GM18519 (cell line): ENCODE results near the gene ACER3.
"Not testable (repeated sequence)": the region's sequence is repeated elsewhere in the genome, so short reads cannot be mapped to it uniquely, and the experiment has no call there.

Experiments
- ATAC-seq: cut with Tn5 transposase; IDR thresholded peaks from one replicate; pipeline ENCODE4 v1.9.1; 2021; ENCODE audit warnings: mild to moderate bottlenecking, moderate library complexity; ENCODE audit not compliant: unreplicated experiment, low FRiP score

ACER3 gene

DNA sequence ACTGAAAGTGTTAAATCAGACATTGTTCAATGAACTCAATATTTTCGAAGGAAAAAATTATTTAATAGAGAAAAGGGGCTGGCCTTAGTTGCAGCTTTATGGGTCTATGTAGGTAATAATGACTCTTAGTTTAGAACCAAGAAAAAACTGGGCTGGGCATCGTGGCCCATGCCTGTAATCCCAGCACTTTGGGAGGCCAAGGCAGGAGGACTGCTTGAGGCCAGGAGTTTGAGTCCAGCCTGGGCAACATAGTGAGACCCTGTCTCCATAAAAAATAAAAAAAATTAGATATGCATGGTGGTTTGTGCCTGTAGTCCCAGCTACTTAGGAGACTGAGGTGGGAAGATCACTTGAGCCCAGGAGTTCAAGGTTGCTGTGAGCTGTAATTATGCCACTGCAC, 2.1 kb downstream of the ACER3 start:
- not testable (repeated sequence) for ATAC-seq

DNA sequence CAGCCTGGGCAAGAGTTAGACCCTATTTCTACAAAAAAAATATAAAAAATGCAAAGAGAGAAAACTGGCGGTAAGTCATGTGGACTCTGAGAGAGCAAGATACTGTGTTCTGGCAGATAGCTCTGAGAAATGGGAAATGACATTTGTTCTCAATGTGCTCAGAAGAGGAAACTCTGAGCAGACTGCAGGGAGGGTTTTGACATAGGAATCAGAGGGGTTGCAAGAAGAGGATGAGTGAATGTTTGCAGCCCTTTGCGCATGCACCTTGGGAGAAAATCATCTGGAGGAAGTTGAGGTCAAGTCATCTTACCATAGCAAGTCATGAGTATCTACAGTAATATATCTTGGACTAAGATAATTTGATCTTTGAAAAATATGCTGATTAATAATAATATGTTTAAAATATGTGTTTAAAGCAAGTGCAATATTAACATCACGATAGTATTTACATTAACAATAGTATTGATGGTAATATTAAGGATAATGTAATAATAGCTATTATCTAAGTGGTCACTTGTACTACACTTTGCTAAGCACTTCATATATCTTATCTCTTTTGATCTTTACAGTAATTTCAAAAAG, 2.6 kb downstream of the ACER3 start:
- ATAC-seq = no peak

DNA sequence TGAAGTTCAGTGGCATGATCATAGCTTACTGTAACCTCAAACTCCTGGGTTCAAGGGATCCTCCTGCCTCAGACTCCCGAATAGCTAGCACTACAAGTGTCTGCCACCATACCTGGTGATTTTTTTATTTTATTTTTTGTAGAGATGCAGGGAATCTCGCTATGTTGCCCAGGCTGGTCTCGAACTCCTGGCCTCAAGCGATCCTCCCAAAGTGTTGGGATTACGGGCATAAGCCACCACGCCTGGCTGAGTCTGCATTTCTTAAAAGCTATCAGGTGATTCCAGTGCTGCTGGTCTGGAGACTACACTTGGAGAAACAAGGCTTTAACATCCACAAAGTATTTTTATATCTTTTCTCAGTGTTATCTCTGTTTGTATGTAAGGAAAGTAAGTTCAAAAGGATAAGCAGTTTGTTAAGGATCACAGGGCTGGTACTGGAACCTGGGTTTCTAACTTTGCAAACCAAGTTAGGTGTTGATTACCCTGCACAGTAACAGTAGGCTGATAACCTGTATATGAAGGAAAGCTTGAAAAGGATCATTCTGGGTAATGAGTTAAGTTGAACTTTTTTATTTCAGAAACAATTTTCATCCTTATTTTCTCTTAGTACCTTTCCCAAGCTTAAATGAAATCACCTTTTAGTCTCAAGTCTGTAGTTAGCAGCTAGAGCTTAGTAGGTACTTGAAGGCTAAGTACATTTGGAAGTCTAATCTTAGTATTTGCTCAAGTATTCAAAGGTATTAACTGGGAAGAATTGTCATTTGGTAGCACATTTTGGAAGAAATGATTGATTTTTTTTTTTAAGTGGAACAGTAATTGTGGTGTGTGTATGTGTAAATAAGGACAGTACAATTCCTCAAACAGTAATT, 12.5 kb downstream of the ACER3 start:
- ATAC-seq = no peak

DNA sequence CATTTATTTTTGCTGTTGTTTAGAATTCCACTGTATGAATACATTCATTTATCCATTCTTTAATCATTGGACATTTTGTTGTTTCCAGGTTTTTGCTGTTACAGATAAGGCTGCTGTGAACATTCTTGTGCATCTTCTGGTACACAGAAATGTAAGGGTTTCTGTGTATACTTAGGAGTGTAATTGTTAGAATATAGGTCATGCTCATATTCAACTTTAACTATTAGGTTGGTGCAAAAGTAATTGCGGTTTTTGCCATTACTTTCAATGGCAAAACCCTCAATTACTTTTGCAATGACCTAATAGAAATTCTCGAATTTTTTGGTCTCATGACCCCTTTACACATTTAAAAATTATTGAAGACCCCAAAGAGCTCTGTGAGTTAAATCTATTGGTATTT, 17.3 kb downstream of the ACER3 start:
- ATAC-seq = no peak

DNA sequence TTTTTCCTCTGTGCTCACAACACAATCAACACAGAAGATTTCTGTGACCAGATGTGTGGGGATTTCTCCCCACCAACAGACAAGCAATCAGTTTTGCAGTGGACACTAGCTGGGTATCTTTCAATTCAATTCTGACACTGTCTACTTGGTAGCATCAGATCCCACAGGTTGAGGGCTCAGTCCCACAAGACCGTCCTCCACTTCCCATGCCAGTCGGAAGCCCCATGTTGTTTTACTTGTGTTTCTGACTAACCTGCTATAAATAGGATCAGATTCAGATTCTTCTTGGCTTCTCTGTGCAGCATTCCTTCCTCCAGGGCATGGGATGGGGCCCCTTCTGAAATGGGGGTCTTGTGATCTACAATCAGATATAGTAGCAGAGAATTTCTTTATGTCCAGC, 19.6 kb downstream of the ACER3 start:
- ATAC-seq = no peak

DNA sequence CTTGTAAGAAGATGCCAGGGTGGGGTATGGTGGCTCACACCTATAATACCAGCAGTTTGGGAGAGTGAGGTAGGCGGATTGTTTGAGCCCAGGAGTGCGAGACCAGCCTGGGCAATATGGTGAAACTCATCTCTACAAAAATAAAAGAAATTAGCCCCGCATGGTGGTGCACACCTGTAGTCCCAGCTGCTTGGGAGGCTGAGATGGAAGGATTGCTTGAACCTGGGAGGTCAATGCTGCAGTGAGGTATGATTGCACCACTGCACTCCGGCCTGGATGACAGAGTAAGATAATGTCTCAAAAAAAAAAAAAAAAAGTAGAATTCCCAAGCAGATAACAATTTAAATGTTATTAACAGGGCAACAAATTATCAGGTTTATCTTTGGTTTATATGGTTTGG, 20.2 kb downstream of the ACER3 start:
- ATAC-seq = no peak

DNA sequence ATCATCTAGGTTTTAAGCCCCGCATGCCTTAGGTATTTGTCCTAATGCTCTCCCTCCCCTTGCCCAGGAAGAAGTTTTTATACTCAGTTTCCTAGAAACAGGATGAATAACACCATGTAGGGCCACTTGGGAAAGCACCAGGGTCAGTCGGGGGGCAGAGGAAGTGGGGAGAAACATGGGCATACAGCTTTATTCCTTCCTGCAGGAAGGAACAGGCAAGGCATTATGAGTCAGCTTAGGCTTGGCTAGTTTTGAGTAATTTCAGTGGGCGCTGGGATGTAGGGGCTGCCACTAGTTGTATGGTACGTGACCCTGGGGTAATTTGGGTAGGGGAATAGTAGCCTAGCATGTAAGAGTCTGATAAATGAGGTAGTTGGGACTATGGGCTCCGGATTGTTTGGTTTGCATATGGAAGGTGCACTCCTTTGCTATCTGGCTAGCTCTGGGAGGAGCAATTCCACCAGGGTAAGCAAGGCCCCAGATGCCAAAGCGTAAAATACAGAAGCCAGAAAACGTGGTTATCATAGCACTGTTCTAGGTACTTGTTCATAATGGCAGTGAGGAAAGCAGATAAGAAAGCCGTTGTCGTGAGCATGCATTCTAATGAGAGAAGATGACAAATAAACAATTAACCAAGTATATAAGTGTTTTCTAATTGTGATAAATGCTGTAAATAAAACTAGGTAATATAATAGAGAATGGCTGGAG, 24.8 kb downstream of the ACER3 start:
- ATAC-seq = no peak

DNA sequence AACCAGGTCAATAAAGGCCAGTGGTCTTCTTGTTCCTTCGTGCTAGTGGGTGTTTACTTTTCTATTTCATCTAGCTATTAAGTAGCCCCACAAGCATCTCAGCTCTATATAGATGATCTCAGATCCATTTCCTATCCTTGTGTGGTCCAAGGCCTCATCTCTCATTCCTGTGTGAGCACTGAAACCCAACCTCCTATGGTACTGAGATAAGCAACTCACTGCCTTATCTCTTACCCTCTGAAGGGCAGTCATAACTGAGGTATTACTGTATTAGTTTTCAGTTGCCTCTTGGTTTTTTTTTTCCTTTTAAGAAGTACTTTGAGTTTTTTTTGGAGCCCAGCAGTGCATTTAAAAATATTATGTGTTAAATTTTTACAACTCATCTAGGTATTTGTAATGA, 28.3 kb downstream of the ACER3 start:
- ATAC-seq = no peak

DNA sequence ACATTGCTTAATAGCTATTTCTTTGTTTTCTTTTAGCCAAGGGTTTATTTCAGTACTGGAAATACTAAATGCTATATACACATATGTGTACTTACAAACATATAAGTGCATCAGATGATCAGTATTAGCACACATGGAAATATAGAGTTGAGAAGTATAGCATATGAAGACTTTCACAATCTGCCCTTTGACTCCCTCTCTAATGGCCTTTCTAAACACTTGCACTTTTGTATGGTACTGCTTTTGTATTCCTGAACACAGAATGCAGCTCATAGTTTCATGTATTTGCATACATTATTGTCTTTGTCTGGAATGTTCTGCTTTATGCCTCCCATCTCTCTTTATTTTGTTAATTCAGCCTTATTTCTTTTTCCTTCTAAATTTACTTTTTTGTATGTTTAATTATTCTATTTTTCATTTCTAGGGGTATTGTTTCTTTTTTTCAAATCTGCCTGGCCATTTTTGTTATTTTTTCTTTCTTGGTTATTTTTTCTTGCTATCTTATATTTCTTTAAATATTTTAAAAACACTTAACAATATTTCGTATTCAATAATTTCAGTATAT, 28.8 kb downstream of the ACER3 start:
- ATAC-seq = no peak

DNA sequence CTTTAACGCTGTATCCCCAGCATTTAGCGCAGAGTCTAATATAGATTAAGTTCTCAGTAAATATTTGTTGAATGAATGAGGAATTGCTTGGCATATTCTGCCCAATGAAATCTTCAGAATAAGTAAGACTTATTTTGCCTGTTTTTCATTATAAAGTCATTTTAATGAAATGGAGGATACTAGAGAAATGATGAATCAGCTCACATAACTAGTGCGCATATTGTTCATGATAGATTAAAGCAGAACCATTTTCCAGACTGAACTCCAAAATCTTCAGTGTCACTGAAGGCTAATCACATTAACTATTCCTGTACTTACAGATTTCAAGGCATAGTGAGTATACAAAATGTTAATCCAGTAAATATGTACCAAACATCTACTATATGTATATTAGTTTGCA, 29.6 kb downstream of the ACER3 start:
- no peak for ATAC-seq

DNA sequence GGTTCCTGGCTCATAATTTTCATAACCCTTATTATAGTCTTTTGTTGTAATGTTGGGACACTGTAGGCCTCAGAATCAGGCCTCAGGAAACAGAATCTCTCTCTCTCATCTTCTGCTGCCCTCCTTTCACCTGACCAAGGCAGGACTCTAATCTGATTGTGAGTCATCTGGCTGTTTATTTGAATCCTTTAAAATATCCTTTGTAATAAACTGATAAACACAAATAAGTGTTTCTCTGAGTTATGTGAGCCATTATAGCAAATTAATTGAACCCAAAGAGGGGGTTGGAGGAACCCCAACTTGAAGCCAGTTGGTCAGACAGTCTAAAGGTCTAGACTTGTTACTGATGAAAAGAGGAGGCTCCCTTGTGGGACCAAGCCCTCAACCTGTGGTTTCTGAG, 30.6 kb downstream of the ACER3 start:
- no peak for ATAC-seq

DNA sequence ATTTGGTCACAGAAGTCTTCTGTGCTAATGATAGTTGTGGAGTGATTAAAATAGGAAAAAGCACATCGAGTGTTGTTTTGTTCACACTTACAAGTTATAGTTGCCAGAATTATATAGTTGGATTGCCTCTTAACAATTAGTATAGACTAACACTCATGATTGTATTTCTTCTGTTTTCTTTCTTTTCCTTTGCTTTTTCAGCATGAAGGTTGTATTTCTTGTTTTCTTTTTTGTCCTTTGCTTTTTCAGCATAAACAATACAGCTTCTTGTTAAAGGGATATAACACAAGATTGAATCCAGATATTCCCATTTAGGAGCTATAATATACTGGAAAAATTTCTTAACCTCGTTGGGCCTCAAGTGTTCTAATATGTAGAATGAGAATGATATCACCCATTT, 31.1 kb downstream of the ACER3 start:
- ATAC-seq = no peak

DNA sequence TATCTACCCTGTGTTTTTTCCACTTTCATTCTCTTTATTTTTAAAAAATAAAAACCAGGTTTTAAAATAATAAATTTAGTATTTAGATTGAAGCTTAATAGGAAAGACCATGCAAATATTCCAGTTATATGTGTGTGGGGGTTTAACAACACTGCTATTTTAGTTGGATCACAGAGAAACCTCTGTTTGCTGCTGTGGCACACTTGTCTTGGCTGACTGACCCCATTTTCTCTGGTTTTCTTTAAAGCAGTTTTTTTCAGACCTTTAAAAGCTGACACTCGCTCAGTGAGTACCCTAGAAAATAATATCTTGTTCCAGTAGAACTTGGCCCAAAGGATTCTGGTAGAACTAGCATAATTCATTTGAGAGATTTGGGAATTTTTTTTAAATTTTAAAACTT, 31.6 kb downstream of the ACER3 start:
- ATAC-seq = no peak

DNA sequence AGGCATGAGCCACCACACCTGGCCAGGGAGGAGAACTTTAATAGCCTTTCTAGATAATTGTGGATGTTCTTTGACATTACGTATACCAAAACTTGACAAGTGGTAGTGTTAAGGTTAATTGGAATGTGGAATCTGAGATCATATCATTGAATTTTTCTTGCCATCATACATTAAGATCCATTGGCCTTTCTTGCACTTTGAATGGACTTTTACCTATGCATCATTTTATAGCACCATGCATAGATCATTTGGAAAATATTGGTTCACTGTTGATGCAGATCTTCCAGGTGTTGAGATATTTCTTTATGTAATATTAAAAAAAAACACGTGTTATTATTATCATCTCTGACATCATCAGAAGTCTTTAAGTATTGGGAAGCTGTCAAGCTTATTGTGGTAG, 36.5 kb downstream of the ACER3 start:
- no peak for ATAC-seq

DNA sequence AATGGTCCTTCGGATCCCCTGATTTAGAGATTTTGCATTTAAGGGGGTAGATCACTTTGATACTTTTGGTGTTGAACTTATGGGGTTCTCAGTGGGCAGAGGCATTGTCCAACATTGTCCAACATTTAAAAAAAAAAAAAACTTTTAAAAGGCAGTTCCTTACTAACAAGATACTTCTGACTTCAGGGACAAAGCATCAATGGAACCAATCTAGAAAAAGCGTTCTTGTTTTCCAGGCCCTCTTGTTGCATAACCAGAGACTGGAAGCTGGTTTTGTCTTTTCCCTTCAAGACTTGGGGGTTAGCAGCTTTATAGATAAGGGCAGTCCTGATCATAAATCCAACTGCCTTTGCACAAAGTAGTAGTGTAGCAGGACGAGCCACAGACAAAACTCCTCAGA, 40.4 kb downstream of the ACER3 start:
- ATAC-seq = no peak

DNA sequence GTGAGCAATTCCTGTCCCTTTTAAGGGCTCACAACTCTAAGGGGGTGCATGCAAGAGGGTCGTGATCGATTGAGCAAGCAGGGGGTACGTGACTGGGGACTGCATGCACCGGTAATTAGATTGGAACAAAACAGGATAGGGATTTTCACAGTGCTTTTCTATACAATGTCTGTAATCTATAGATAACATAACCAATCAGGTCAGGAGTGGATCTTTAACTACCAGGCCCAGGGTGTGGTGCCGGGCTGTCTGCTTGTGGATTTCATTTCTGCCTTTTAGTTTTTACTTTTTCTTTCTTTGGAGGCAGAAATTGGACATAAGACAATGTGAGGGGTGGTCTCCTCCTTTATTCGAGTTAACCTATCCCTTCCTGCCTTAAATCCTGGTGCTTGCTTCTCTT, 40.9 kb downstream of the ACER3 start:
- ATAC-seq = not testable (repeated sequence)

DNA sequence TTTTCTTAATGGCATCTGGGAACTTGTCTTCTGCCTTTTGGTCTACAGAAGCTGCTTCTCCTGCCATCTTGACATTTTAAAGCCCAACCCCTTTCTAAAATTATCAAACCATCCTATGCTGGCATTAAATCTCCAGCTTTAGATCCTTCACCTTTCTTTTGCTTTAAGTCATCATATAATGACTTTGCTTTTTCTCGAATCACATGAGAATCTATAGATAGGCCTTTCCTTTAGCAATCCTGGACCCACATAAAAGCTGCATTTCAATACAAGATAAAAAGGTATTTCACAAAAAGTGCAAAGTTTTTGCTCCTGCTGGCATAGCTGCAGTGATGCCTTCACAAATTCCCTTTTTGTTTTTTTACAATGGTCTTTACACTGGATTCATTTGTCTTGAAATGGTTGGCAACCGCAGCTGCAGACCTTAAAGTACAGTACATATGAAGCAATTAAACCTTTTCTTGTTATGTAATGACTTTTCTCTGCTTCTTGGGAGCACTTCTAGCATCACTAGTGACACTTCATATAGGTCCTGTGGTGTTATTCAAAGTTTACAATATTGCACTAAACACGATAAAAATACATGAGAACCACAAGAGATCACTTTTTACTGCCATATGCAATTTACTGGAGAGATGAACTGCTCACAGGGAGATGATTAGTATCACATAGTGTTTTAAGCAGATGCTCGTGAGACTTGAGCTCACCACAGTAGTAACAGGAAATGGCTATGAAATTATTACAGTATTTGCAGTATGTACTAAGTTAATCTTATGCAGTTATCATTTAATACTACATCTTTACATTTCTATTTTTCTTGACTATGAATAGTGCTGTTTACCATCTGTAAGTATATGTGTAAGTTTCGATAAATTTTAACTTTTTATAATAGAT, 41.6 kb downstream of the ACER3 start:
- ATAC-seq = no peak

DNA sequence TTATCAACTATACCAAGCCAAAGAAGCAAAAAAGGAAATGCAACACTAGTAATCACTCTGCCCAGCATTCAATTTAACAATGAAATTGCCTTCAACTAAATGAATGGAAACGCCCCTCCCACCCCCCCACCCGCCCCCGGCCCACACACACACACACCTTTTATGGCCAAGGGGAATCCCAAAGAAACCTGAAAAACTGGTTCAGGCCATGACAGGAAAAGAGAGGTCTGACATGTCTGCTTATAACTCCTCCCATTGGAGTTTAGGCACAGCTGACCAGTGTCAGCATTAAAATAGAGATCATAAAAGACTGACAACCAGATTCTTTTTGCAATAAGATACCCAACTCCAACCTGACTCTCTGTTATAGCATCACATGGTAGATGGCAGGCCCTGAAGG, 42.6 kb downstream of the ACER3 start:
- no peak for ATAC-seq

DNA sequence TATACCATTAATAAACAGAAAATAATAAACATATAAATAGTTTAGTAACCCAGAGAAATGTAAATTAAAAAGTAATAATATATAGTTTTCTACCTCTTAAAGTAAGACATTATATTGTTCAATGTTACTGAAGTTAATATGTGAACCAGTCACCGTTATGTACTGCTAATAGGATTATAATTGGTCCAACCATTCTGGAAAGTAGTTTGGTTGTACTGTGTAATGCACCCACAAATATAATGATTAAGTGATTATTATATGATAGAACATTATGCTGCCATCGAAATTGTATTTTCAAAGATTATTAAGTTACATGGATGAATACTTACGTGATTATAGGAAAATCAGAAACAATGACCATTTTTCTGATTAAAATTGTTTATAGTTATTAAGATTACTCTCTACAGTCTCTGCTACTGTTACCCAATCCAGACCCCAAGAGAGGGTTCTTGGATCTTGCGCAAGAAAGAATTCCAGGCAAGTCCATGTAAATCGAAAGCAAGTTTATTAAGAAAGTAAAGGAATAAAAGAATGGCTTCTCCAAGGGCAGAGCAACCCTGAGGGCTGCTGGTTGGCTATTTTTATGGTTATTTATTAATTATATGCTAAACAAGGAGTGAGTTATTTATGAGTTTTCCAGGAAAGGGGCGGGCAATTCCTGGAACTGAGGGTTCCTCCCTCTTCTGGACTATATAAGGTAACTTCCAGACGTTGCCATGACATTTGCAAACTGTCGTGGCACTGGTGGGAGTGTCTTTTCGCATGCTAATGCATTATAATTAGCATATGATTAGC, 50.1 kb downstream of the ACER3 start:
- no peak for ATAC-seq

DNA sequence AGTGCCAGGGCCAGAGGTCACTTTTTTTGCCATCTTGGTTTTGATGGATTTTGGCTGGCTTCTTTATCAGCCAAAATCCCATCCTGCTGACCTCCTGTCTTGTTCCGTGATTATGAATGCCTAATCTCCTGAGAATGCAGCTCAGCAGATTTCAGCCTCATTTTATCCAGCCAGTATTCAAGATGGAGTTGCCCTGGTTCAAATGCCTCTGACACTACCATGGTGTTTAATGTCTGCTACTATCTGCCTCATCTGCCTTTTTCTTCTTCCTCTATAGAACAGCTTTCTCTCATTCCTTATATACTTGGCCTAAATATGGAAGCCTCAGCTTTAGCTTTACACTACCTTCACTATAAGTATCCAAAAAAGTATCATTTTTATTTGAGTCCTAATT, 50.7 kb downstream of the ACER3 start:
- ATAC-seq = no peak
